ENCODE results near the gene ARHGAP27.
"Not testable (repeated sequence)": the region's sequence is repeated elsewhere in the genome, so short reads cannot be mapped to it uniquely, and the experiment has no call there.

ARHGAP27 gene

GRCh38 chr17:45445901-45446743 is 13.5 kb upstream of the ARHGAP27 start:
- DNase-seq (ENCODE audit: low spot score) = peak; percentile 53

DNA sequence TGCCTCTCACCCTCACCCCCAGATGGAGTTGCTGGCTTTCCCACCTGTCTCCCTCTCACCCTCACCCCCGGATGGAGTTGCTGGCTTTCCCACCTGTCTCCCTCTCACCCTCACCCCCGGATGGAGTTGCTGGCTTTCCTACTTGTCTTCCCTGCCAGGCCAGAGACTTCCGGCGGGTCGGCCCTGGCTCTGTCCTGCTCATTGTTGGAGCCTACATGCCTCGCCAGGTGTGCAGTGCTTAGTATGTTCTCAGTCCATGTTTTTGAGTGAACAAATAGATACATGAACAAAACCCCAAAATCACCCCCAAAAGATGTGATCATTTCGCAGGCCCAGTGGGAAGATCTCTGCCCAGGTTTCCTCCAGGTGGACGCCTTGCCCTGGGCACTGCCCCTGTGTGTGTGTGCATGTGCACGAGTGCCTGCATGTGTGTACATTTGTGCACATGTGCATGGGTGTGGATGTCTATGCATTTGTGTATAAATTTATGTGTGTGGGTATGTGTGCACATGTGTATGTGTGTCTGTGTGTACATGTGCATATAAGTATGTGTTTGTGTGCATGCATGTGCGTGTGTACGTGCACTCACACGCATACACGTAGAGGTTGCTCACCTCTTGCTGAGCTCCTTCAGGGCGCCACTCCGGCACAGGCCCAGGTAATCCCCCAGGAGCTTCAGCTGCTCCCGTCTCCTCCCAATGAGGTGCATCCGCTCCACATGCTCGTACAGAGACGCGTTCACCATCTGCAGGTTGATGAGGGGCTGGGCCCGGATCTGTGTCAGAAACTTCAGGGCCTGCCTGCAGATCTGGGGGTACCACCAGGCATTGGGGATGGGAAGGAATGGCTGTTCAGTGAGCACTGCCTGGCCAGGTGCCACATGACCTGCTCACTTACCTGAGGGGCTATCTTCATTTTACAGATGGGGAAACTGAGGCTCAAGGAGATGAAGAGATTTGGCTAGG is 12.5 kb upstream of the ARHGAP27 start:
- DNase-seq (ENCODE audit: low spot score) = not testable (repeated sequence)

GRCh38 chr17:45444301-45444700 is 11.6 kb upstream of the ARHGAP27 start:
- DNase-seq (ENCODE audit: low spot score) = not testable (repeated sequence)

GRCh38 chr17:45443371-45444260 is 10.9 kb upstream of the ARHGAP27 start:
- DNase-seq (ENCODE audit: low spot score) = not testable (repeated sequence)

GRCh38 chr17:45441526-45442310 is 9.0 kb upstream of the ARHGAP27 start:
- no peak for DNase-seq (ENCODE audit: low spot score)

DNA sequence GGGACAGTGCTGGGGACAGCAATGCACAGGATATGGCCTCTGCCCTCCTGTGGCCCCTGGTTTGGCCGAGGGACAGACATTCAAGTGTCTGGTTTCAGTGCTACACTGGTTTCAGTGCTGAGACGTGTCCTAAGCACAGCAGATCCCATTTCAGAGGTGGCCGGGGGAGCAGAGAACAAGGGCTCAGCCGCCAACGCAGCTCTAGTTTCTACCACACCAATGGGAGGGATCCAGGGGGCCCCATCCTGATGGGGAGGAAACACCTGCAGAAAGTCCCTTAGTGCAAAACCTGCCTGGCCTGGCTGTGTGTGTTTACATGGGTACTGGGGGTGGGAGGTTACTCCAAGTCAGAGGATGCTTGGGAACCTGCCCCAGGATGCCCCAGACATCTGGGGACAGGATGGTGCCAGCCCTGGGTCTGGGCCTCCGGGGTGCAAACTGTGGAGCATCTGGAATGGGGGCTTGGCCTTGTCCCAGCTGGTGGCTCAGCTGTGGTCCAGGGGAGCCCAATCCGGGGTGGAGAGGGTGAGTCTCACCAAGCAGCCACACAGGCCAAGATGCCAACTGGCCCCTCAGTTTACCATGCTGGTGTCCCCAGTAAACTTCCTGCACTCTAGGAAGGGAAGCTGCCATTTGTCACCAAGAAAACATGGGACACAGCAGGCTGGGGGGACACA is 8.3 kb upstream of the ARHGAP27 start:
- DNase-seq (ENCODE audit: low spot score) = not testable (repeated sequence)

DNA sequence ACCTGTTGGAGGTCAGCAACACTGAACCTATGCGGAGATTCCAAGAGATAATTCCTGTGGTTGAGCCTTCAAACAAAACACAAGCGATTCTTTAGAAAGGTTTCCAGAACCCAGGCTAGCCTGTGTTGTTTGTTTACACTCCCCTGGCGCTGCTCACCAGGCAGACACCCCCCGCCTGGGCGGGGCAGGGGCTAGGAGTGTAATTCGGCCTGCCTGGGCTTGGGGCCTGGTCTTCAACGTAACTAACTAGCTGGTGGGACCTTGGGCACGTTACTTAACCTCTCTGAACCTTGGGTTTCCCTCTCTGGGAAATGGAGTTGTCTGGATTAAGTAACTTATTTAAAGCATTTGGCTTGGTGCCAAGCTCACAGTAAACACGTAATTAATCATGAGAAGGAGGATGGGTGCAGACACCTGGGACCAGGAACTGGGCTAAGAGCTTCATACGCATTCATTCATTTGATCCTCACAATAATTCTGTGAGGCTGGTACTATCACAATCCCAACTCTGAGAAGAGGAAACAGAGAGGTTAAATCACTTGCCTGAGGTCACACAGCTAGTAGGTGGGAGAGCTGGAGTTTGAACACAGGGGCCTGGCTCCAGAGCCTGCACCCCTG is 7.6 kb upstream of the ARHGAP27 start:
- no peak for DNase-seq (ENCODE audit: low spot score)

- no peak for DNase-seq (ENCODE audit: low spot score)
Observed at GRCh38 chr17:45438931-45439610, 6.4 kb upstream of the ARHGAP27 start.

DNA sequence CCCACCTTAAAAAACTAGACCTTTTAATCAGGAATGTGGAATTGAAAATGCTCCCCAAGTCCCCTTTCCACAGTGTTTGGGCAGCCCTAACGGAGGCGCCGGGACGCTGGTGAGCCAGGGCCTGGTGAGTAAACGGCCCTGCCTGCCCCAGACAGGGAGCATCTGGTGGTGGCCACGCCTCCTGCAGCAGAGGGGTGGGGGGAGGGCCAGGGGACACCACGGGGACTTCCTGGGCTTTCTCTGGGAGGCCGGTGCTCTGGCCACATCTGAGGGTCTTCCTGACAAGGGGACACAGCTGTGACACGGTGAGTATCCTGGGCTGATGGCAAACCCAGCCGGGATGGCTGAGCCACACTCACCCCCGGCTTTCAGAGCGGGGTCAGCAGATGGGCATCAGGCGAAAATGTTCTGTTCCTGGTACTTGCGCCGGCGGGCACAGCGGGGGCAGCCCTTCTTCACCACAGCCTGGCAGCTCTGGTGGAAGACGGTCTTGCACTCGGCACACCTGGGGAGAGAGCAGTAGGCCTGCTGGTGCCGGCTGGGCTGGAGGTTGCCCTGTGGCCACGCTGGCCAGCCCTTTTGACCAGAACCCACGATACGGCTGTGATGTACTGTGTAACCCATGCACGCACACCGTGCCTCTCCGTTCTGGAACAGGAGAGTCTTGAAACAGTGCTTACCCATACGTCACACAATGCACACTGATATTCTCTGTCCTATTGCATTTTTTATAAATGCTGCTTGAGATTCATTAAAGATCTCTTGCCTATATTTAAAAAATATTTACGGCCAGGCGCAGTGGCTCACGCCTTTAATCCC is 5.0 kb upstream of the ARHGAP27 start:
- DNase-seq (ENCODE audit: low spot score) = no peak

- no peak for DNase-seq (ENCODE audit: low spot score)
Observed at GRCh38 chr17:45436625-45437464, 4.2 kb upstream of the ARHGAP27 start.

DNA sequence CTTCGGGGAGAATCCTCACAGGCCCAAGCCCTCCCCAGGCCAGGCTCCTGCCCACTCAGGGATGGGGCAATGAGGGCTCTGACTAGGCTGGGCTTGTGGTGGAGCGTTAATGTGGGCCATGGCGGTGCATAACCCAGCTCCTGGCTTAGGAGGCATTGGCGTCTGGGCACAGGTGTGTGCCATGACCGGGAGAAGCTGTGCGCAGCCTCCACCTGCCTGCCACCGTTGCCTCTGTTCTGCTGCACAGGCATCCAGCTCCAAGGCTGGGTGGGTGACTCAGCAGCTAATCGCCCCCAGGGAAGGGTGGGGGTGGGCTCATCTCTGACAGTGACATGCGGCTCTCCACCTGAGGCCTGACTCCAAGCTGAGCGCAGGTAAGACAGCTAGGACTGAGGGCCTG is 3.5 kb upstream of the ARHGAP27 start:
- no peak for DNase-seq (ENCODE audit: low spot score)

DNA sequence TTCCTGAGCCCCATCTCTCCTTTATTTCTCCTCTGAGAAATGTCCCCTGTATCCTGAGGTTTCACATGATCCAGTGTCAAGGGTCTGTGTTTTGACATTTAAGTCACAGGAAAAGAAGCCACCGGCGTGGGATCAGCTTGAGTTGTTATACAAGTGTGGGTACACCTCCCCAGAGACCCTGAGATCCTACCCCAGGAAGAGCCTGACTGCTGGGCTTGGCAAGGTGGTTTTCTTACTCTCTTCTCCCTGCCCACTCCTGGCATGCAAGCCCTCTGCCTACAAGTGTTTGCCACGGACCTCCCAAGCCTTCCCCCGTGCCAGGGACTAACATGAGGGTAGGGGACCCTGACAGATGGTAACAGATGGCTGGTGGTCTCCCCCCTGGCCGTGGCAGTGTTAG is 2.8 kb upstream of the ARHGAP27 start:
- DNase-seq (ENCODE audit: low spot score) = no peak

GRCh38 chr17:45433159-45433535 is 477 bp upstream of the ARHGAP27 start:
- DNase-seq (ENCODE audit: low spot score) = no peak

GRCh38 chr17:45431531-45432404 is 902 bp downstream of the ARHGAP27 start:
- DNase-seq (ENCODE audit: low spot score) = peak; percentile 72

DNA sequence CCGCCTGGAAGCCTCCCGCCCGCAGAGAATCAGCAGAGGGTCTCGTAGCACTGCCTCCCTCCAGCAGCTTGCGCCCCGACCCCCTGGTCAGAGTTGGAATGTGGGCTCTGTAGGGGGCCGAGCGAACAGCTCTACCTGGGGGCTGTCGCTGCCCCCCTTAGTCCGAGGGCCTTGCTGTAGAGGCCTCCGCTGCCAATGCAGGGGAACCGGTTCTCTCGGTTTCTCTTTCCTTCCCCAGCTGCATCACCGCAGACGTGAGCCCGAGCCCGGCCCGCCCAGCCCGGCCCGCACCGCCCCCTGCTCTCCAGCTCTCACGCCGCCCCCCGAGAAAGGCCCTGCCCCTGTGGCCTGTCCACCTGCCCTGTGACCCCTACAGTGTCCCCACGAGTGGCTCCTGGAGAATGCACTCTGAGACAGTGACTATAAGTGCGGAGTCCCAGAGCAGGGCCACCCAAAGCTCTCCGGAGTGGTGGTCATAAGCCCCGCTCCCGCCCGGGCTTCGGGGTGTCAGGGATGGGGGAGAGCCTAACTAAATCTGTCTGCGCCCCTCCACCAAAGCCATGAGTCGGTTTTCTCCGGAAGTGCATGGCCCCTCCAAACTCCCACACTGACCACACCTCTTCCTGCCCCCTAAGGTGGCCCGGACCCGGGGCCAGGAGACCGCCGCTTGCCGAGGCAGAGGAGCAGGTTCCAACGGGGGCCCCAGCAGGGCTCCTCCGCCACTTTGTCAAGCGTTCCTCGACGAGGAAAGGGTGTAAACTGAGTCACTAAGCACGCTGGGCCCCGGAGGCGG is 1.7 kb downstream of the ARHGAP27 start:
- DNase-seq (ENCODE audit: low spot score) = no peak
